Stimulated activated CD8-positive, alpha-beta memory T cell treated with anti-CD3 and anti-CD28 coated beads, Interleukin-7, amount 100 ng/mL, for 48 hours (primary cell): ENCODE results near the gene KMT2D.
A peak's percentile ranks its signal among the peaks of the same experiment; 100 is the strongest.
"Not testable (repeated sequence)": the region's sequence is repeated elsewhere in the genome, so short reads cannot be mapped to it uniquely, and the experiment has no call there.

Source experiments
- DNase-seq, 2 donors: peaks; one replicate each; pipeline ENCODE4 v3.0.0-alpha.2; 2020; ENCODE audit warnings: low read depth in 1 of 2; ENCODE audit errors: extremely low read depth in 1 of 2

Gene KMT2D

DNA sequence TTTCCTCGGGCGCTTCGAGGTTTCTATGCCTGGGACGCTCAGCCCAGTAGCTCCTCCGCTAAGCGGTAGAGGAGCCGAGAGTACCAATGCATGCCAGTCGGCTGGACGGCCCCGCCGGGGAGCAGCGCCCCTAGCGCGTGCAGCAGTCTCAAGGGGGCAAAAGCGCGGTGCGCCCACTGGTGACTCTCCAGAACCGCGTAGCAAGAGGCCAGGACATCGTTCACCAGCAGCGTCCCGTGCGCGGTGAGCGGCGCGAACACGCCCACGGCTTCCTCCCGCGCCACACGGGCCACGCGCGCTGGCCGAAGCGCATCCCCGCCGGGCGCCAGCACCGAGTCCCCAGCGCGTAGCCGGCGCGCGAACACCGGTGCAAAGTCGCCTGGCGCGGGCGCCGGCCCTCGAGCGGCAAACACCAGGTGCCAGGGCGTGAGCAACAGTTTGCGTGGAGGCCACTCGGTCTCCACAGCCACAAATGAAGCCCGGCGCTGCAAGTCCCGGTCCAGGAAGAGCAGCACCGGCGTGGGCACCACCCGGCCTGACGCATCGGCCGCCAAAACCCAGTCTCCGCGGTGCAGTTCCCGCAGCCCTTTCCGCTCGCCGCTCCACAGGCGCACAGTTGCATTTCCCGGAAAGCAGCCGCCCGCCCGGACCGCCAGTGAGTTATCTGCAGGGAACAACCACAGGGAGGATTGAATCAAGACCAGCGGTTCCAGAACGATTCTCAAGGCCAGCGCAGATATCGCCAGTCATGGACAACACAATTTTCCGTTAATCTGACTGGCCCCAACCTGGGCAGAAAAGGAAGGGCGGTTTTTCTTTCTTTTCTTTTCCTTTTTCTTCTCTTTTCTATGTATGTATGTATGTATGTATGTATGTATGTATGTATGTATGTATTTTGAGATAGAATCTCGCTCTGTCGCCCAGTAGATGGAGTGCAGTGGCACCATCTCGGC, 29.5 kb upstream of the KMT2D start:
- no peak for DNase-seq

DNA sequence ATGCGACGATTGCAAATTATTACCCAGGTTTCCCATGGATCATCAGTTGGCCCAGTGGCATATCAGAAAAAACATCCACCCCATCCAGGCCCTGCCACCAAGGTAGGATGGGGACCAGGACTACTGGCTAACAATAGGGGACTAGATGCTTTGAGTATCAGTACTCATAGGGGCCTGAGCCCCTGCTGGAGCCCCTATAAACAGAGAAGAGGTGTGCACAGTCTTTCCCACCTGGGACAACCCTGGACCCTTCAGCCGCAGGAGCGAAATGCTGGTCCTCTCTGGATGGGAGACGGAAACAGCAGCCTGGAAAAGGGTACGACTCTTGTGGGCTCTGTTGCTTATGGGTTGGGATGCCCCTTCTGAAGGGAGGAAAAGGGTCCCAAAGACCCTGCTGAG, 28.3 kb upstream of the KMT2D start:
- DNase-seq: no peak

DNA sequence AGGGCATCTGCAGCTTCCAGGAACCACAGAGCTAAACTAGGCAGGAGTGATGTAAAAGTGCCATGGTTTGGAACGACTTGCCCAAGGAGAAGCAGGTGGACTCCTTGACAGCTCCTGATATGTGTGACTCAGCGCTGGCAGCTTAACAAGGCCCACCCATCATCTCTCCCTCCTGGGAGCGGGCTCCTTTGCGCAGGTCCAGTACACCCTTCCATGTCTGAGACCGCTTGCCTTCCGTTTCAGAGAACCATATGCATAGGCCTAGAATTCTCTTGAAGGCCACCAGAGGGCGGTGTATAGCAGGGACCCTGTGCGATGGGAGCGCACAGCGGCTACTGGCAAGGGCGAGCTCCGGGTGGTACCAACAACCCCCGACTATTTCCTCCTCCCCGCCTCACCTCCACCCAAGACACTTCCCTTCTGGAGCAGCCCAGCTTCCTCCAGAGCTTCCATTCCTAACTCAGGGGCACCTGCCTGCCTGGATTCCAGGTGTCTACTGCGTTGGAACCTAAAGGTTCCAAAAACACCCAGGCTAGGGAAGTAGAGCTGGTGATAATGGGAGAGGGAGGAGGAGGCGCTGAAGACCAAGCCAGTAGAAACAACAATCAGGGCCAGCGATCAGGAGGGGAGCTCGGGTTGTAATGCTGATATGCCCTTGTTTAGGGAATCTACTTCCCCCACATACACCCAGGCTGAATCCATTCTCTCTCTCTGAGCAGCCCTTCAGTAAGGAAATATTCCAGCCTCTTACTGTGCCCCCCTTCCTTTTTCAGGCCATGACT, 27.7 kb upstream of the KMT2D start:
- DNase-seq: peak; percentile 25 to 61

DNA sequence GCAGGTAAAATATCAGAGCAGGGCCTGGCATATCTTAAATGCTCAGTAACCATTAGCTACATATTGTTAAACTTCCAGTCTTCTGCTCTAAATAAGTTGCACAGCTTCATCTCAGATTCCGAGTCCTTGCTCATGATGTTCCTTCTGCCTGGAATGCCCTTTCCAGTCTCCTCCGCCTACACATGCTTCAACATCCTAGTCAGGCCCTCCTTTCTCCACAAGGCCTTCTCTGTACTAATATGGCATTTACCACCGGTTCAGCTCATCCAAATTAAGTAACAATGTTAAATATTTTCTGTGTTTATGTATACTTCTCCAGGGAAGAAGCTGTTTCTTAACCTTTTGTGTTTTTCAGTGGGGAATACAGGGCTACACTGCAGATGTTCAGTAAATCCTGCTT, 25.5 kb upstream of the KMT2D start:
- no peak for DNase-seq

DNA sequence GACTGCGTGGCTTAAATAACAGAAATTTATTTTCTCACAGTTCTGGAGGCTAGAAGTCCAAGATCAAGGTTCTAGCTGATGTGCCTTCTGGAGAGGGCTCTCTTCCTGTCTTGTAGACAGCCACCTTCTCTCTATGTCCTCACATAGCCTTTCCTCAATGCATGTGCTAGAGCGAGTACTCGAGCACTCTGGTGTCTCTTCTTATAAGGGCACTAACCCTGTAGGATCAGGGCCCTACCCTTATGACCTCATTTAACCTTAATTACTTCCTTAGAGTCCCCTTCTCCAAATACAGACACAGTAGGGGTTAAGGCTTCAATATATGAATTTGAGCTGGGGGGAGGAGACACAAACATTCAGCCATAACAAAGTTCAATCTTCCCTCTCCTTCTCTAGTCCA, 23.8 kb upstream of the KMT2D start:
- no peak for DNase-seq

DNA sequence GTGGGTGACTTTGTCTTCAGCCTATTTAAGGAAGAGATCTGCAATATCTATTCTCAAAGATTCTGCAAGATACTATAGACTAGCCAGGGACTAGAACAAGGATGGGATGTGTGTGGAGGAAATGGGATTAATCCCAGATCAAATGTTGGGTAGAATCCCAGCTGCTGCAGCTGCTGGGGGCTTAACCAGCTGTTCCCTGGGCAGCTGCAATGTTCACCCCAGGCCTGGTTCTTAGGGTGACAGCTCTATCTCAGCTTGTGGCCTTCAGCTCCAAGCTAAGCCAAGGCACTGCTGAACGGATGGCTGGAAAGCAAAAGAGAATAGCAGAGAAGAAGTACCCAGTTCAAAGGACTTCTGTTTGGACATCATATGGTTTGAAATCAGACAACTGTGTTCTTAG, 19.2 kb upstream of the KMT2D start:
- no peak for DNase-seq

DNA sequence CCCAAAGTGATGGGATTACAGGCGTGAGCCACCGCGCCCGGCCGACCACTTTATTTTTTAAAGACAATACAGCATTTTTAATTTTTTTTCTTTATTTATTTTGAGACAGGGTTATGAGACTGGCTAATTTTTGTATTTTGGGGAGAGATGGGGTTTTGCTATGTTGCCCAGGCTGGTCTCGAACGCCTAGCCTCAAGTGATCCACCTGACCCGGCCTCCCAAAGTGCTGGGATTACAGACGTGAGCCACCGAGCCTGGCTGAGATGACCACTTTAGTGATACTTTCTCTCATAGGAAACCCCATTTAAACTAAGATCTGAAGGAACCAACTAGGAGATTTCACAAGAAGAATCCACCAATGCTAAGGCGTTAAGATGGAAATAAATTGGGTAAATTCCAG, 10.4 kb upstream of the KMT2D start:
- no peak for DNase-seq

DNA sequence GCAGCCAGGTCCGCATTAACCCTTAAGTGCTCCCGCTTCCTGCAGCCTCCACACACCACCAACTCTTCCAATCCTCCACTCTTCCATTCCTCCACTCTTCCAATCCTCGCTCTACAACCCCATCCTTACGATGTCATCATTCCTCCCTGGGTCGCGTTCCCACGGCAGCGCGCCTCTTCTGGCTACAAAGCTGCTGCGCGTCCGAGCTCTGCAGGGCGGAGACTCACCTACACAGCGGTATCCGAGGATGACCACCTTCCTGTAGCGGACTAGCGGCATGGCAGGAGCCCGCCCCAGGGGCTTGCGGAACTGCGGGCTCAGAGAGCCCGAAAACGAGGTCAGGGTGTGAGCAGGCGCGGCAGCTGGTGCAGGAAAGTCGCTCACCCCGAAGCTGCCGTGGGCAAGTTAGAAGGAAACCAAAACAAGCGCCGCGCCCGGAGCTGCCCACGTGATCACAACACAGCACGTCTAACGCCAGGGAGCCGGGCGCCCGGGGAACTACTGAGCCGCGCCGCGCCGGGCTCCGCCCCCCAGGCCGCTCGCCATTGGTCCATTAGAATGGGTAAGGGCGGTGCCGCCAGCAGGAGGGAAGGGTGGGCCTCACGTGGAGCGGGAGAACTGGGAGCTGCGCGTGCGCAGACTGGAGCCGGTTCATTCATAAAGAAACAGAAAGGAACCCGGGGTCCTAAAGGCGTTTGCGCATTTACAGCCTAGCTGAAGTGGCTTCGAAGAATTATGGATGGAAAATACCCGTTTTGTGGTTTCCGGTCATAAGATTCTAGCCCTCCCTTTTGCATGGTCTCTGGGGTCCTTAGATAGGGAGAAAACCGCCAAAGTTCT, 9.1 kb upstream of the KMT2D start, which contains the start of gene RHEBL1:
TSS of gene RHEBL1 (minus strand) at position 473 of the 840 bp plus-strand sequence. CDS start at position 279, 194 bp downstream.
- peak; percentile 98 to 99 for DNase-seq

DNA sequence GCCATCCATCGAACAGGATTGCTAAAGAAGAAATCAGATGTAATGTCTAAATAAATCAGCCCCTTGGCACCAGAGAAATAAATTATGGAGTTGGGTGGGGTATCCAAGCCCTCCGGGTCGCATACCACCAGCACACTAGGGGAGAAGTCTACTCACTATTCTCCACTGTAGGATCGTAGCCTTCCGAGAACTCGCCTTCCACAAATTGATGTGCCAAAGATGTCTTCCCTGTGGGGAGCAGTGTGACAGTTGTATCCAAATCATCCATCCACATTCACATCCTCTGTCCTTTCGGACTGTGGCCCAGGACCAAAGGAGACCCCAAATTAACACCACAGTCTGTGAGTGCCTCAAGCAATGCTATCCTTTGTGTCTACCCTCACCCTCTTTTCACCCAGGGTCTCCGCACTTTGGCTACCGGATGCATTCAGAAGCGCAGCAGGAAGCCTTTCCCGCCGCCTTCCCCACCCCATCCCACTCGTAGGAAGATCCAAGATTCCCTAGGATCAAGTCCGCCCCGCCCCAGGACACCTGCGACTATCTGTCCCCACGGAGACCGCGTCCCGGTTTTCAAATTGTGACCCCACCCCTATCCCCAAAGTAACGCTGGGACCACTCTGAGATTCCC, 8.4 kb upstream of the KMT2D start:
- DNase-seq: no peak

DNA sequence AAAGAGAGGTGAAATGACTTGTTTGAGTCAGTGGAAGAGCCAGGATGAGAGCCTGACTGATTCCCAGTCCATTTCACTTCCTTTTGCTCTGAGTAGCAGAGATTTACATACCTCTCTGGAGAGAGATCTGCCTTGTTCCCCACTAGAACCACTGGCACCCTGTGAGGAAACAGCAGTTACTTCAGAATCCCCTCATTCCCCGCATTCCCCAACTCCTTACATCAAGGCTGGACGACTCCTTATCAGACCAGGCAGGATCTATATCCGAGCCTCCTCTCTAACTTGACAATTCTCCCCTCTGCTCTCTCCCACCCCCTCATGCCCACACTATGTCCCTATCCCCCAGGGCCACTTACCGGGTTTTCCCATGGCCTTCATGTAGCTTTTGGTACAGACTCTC, 5.5 kb upstream of the KMT2D start:
- DNase-seq: no peak

DNA sequence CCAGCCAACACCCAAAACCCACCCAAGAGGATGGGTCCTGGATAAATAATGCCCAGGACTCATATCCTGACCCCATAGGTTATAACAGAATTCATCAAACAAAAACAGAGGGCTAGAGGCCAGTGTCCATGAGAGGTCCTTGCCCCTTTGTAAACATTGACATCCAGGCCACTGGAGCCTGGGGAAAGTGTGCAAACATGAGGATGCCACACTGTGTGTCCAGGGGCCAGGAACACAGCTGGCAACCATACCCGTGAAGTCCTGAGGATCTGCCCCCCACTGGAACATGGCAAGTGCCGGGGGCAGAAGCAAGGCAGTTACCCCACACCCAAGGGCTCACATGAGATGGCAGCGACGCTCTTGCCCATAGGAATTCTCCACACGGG, 4.2 kb upstream of the KMT2D start:
- no peak for DNase-seq

DNA sequence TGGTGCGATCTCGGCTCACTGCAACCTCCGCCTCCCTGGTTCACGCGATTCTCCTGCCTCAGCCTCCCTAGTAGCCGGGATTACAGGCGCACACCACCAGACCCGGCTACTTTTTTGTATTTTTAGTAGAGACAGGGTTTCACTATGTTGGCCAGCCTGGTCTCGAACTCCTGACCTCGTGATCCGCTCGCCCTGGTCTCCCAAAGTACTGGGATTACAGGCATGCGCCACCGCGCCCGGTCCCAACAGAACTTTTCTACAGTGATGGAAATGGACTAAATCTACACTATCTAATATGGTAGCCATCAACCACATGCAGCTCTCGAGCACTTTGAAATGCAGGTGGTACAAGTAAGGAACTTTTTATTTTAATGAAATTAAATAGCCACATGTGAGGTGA, 1.3 kb upstream of the KMT2D start:
- DNase-seq: not testable (repeated sequence)

DNA sequence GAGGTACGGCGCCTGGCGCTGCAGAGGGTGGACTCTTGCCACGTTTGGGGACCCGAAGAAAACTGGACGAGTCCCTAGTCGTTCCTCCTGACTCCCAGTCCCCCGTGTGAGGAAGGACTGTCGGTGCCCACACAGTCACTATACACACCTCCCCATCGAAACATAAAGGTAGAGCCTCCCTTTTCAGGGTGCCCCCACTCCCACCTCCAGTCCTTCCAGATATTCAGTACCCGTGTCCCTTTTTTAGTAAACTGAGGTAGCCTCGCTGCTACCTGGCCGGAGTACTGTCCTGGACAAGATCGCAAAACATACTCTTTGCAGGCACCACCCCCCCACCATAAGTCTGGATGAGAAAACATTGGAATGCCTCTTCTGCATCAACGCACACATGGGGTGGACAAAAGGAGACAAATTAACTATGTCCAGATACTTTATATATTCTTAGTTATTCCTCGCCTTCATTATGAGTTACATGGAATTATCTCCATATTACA, 610 bp upstream of the KMT2D start:
- no peak for DNase-seq

DNA sequence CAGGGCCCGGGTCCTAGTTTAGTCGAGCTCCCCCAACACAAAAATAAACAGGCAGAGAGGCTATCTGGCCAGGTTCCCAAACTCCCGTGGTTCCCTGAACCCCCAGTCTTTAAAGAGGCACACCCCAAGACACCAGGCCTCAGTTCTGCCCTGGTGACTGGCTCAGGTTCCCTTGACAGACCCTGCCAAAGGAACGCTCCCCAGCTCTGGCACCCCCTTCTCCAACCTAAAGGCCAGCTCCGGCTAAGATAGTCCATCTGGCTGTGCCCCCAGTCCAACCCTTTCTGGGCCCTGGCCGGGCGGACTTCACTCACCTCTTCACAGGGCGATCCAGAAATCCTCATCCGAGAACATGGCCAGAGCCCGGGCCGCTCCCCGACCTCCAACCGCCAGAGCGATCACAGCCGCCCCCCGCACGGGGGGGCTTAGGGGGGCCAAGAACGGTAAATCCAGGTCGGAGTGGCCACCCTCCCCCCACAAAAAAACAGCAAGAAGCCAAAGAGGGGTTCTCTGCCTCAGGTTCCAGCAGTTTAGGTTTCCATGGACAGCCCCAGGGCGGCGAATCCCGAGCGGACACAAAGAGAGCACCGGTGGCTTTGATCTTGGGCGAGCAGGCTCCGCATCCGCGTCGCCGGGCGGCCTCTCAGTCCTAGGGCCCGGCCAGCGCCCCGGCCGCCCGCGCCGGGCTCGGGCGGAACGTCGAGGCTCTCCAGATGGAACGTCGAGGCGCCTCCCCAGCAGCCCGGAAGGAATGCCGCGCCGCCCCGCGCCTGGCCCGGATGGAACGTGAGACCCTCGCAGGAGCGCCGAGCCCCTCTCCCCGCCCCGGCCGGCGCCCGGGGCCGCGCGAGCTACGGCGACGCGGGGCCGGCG, 1.1 kb downstream of the KMT2D start:
- no peak for DNase-seq

DNA sequence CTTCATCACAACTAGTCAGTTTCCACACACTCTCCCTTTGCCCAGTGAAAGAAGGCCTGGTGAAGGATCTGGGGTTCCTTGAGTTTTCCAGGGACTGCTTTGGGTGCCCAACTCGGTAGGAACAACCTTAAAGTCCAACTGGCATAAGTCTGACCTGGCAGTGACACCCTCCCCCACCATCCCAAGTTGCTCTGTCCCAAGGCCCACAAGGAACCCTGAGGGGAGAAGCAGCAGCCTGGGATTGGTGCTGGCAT, 1.6 kb downstream of the KMT2D start:
- no peak for DNase-seq

DNA sequence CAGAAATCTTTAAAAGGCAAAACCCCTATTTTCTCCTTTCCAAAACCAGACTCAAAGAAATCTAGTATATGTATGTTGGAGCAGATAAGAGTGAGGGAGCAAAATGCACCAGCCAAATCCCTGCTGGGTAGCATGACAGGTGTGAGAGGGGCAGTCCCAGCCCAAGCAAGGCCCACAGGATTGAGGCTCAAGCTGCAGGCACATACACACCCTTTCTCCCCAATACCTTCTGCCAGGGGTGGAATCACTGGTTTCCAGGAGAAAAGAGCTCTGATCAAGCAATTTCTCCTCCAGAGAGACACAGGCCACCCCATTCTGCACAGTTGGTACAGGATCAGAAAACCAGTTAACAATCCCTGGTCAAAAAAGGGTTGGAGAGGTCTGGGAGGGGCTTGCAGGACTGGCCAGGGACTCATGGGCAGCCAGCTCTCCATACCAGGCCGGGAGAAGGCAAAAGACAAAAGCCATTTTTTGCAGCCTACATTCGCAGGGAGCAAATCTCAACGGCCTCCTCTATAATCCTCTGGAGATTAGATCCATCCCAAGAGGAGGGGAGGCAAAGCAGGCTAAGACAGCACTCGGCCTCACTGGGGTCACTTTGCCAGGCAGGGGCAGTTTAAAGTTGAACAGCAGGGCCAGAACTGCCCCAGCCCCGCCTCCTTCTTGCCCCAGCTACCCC, 2.1 kb downstream of the KMT2D start:
- DNase-seq: no peak

DNA sequence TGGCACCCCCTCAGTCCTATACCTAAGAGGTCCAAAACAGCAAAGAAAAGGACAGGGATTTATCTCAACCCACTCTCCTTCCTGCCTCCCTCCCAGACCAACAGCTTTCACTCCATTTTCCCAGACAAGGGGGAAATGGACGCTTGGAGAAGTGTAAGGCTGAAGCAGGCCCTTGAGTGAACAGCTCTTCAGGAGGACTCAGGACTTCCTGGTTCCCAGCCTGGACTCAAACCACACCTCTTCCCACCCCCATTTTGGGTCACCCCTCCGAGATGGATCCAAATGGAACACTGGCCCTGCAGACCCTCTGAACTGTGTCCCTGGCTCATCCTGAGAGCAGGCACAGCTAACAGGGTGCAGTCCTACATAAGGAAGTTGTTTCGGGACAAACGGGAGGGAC, 2.7 kb downstream of the KMT2D start:
- no peak for DNase-seq

DNA sequence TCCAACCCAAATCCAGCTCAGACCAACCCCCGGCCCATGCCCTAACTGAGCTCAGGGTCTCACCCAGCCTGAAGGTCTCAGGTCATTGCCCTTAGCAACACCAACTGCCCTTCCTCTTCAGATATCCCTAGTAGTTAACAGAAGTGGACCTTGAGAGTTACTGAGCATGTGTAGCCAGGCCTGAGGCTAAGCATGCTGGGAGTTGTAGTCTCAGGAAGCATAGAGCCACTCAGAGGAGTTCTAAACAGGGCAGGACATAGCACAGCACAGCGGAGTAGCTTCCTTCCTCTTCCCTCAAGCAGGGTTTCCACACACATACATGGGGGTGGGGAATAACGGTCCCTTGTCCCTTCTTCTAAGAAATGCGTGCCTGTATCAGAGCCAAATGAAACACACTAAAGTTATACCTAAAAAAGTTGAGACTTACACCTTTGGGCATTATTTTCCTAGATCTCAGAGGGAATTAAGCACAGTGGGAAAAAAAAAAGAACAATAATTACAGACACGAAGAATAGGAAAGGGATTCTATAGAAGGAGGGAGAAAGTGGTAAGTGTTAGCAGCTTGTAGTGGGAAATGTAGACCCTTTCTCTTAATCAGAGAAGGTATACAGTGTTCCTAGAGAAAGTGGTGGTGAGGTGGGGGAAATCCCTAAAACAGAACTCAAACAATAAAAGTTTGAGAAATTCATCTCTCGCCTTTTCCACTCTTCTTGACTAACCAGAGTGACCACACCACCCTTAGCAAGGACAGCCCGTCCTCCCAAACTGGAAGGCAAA, 4.4 kb downstream of the KMT2D start:
- peak in 1 of 2 donors; percentile 32 for DNase-seq
